GM21786 (cell line): ENCODE data around the gene DCAF4.

ENCODE experiments used
- ATAC-seq: cut with Tn5 transposase; IDR thresholded peaks from one replicate; pipeline ENCODE4 v1.9.1; 2021; ENCODE audit not compliant: unreplicated experiment

DCAF4 gene

GRCh38 chr14:72926292-72927028 lies at the start of gene DCAF4:
TSS of gene DCAF4 (plus strand) at chr14:72926464. CDS start at chr14:72937979, 11,515 bp downstream.
- ATAC-seq: peak; percentile 98

- ATAC-seq: no peak
Observed at GRCh38 chr14:72876710-72877063, 49.6 kb upstream of the DCAF4 start.

GRCh38 chr14:72878746-72879145 lies 47.5 kb upstream of the DCAF4 start:
- ATAC-seq: no peak

- ATAC-seq: no peak
Observed at GRCh38 chr14:72879431-72879830, 46.8 kb upstream of the DCAF4 start.

GRCh38 chr14:72880164-72880563 lies 46.1 kb upstream of the DCAF4 start:
- ATAC-seq: no peak

GRCh38 chr14:72880820-72881219 lies 45.4 kb upstream of the DCAF4 start:
- no peak for ATAC-seq

GRCh38 chr14:72881543-72881942 lies 44.7 kb upstream of the DCAF4 start:
- no peak for ATAC-seq

- no peak for ATAC-seq
Observed at GRCh38 chr14:72882047-72882446, 44.2 kb upstream of the DCAF4 start.

- ATAC-seq: no peak
Observed at GRCh38 chr14:72882463-72882862, 43.8 kb upstream of the DCAF4 start.

- no peak for ATAC-seq
Observed at GRCh38 chr14:72883109-72883508, 43.2 kb upstream of the DCAF4 start.

- ATAC-seq: no peak
Observed at GRCh38 chr14:72883961-72884360, 42.3 kb upstream of the DCAF4 start.

GRCh38 chr14:72884386-72884785 lies 41.9 kb upstream of the DCAF4 start:
- ATAC-seq: no peak

- no peak for ATAC-seq
Observed at GRCh38 chr14:72887514-72887913, 38.8 kb upstream of the DCAF4 start.

GRCh38 chr14:72888192-72888591 lies 38.1 kb upstream of the DCAF4 start:
- no peak for ATAC-seq

GRCh38 chr14:72888636-72889201 lies 37.5 kb upstream of the DCAF4 start:
- ATAC-seq: no peak

GRCh38 chr14:72889366-72889765 lies 36.9 kb upstream of the DCAF4 start:
- ATAC-seq: no peak

GRCh38 chr14:72891666-72892102 lies 34.6 kb upstream of the DCAF4 start:
- no peak for ATAC-seq

GRCh38 chr14:72892103-72892878 lies 34.0 kb upstream of the DCAF4 start:
- no peak for ATAC-seq

- ATAC-seq: no peak
Observed at GRCh38 chr14:72892879-72893635, 33.2 kb upstream of the DCAF4 start.

GRCh38 chr14:72893636-72894322 lies 32.5 kb upstream of the DCAF4 start, which contains the start of gene DPF3:
TSS of gene DPF3 (minus strand) at chr14:72894101. CDS start at chr14:72894088, 13 bp downstream.
- peak; percentile 98 for ATAC-seq

- no peak for ATAC-seq
Observed at GRCh38 chr14:72894323-72894622, 32.0 kb upstream of the DCAF4 start.
